Measurements from ENCODE around the gene MATR3. TPM values are rescaled to one million over a fixed set of nuclear protein-coding genes. Genes with fewer than 3 reads are reported as not detected.

MATR3 gene
- total RNA-seq, 1 experiment from 2014 or later = 368 TPM

GRCh38 chr5:139272471-139273321 lies 20.8 kb upstream of the MATR3 start:
- DNase-seq (ENCODE audit: low spot score) = peak; percentile 85

DNA sequence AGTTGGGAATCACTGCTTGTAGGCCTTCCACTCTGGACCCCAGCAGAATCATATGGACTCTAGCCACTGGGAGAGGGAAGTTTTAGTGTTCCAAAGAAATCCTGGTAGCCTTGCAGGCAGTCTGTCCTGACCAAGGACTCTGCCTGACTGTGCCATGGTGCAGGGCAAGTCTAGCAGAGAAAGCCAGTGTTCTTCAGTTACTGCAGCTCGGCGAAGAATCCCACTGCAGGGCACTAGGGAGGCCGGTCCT lies 20.3 kb upstream of the MATR3 start:
- no peak for DNase-seq (ENCODE audit: low spot score)

DNA sequence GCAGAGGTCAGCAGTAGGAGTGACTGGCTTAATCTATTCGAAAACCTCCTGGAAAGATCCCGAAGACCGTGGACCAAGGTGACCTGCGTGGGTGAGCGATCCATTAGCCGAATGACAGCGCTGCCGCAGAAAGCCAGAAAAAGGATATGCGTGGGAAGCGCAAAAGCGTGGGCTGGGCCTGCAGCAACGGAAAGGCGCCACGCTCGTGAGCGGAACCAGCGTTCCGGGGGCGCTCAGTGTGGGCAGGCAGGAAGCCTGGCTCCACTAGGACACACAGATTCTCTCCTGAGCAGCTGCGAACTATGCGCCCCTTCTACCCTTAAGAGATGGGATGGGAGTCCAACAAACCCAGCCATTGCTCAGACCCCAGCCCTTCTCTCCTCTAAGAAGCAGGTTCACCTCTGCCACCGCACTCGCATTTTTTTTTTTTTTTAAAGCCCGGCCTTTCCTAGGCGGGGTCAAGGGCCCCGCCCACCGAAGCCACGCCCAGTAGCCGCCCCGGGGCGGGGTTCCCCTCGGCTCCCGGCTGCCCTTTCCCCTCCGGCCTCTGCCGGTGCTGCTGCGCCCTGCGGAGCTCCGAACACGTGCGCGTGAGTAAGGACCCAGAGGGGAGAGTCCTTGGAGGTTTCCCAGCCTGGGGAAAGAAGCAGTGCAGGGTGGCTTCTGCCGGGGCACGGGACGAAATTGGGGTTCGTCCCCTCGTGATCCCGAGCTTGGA lies 19.8 kb upstream of the MATR3 start:
- DNase-seq (ENCODE audit: low spot score) = peak; percentile 80

DNA sequence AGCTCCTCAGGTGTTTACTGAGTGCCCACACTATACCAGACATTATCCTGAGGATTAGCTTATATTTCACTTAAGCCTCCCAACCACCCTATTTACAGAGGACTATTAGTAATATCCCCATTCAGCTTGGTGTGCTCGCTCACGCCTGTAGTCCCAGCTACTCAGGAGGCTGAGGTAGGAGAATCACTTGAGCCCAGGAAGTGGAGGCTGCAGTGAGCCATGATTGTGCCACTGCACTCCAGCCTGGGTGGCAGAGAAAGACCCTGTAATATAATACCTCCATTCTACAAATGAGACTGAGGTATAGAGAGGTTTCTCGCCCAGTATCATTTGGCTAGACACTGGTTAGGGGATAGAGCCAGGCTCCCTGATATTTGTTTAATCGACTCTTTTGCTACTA lies 18.0 kb upstream of the MATR3 start:
- DNase-seq (ENCODE audit: low spot score) = no peak

DNA sequence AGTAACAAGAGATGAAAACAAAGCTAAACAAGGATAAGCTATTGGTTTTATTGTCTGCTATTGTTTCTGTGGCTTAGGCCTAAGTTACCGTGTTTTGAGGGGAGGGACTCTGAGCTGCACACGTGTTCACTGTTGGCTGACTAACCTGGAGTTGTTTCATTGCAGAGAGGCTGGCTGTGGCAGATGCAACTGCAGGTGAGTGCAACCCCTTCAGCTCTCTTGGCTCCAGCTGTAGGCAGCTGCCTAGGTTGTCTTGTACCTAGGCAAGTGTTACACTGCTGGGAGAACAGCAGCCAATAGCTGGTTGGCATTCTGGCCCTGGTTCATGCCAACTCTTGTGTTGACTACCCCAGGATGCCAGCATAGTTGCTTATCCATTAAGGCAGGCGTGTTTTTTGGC lies 17.6 kb upstream of the MATR3 start:
- DNase-seq (ENCODE audit: low spot score) = no peak

DNA sequence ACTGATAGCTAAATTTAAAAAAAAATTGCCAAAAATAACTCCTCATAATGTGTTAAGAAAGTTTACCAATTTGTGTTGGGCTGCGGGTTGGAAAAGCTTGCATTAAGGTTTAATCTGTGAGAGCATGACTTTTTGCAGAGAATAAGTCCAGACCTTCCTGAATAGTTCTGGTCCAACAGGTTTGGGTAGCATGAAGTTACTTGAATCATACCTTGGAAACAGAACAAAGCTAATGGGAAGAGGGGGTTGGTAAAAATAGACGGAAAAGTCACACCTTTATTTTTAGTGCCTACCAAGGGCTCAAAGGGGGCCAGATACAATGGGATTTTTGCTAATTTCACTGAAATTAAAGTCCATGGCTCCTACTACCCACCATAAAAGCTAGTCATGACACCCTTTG lies 17.1 kb upstream of the MATR3 start:
- DNase-seq (ENCODE audit: low spot score) = no peak

DNA sequence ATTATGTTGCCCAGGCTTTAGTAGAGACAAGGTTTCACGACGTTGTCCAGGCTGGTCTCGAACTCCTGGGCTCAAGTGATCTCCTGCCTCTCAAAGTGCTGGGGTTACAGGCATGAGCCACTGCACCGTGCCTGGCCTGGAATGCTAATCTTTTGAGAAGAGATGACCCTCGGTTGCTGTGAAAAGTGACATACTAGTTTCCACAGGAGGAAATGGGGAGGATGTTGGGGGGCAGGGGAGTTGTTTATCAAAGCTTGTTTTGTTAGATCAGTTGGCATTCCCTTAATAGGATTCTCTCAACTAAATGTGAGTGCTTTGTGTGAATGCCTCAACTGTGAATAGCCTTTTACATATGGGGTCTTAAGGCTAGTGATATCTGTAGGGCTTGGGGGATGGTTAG lies 16.4 kb upstream of the MATR3 start:
- no peak for DNase-seq (ENCODE audit: low spot score)

- DNase-seq (ENCODE audit: low spot score) = no peak
These were observed 14.8 kb upstream of the MATR3 start for GRCh38 chr5:139278540-139279274.

- no peak for DNase-seq (ENCODE audit: low spot score)
These were observed 11.4 kb upstream of the MATR3 start for GRCh38 chr5:139282197-139282557.

- DNase-seq (ENCODE audit: low spot score) = no peak
These were observed 10.0 kb upstream of the MATR3 start for GRCh38 chr5:139283252-139284166.

DNA sequence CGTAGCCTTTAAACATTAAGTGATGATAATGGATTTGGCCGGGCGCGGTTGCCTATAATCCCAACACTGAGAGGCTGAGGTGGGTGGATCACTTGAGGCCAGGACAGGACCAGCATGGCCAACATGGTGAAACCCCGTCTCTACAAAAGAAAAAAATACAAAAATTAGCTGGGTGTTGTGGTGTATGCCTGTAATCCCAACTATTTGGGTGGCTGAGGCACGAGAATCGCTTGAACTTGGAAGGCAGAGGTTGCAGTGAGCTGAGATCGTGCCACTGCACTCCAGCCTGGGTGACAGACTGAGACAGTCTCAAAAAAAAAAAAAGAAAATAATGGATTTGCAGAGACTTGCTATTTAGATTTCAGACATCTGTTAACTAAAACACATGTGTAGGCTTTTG lies 9.2 kb upstream of the MATR3 start:
- DNase-seq (ENCODE audit: low spot score) = no peak

DNA sequence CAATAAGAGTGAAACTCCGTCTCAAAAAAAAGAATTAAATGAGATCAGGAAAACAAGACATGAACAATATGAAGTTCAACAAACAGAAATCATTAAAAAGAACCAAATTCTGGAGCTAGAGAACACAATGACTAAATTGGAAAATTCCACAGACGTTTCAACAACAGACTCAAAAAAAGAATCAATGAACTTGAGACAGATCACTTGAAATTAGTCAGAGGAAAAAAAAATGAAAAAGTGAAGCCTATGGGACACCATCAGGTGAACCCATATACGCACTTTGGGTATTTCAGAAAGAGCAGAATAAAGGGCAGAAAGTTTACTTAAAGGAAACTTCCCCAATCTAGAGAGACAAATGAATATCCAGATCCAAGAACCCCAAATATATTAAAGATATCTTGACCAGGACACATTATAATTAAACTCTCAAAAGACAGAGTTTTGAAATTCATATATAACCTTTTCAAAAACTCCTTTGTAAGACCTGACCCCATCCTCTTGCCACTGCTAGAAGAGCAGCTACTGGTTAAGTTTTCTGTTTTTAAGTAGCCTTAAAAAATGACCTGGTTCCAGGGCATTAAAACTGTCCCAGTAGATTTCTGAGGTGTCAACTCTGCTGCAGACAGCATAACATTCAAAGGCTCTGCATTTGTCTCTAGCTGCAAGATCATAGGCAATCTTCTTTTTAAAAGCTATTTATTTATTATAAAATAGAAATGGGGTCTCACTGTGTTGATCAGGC lies 7.7 kb upstream of the MATR3 start:
- DNase-seq (ENCODE audit: low spot score) = no peak

- DNase-seq (ENCODE audit: low spot score) = no peak
These were observed 5.5 kb upstream of the MATR3 start for GRCh38 chr5:139287890-139288635.

GRCh38 chr5:139291051-139291450 lies 2.5 kb upstream of the MATR3 start:
- DNase-seq (ENCODE audit: low spot score) = no peak

DNA sequence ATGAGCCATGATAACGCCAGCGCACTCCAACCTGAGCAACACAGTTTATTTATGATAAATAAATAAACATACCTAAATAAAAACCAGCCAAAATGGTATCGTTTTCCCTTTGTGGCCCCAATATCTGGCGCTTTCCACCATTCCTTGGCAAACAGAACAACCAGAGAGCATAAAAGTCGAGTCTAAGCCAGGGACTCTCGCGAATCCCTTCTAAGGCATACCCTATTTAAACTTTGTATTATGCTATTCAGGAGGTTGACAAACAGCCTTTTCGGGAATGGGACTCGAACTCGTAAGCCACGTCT lies 386 bp upstream of the MATR3 start:
- no peak for DNase-seq (ENCODE audit: low spot score)

GRCh38 chr5:139294374-139295165 lies 1.0 kb downstream of the MATR3 start:
- DNase-seq (ENCODE audit: low spot score) = peak; percentile 70

DNA sequence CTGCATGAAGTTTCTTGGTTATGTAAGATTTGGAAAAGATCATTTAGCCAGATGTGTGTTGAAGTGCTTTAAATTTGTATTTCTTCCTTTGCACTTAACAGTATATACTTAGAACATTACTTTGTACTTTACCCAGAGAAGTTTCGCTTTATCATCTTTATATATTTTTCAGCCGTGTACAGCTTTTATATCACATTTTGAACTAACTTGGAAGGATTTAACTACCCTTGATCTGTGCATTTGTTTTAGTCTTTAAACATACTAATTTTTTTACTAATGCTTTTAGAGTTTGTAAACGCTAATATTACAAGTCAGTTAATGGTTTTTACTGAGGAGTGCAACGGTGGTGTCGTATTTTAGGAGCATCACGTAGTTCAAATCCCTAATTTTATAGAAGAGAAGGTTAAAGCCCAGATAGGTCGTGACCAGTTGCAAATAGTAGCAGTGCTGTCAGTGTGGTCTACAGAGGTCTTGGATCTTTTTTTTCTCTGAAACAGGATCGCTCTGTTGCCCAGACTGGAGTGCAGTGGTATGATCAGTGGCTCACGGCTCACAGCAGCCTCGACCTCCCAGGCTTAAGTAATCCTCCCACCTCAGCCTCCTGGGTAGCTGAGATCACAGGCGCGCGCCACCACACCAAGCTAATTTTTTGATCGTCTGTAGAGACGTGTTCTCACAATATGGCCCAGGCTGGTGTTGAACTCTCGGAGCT lies 2.0 kb downstream of the MATR3 start:
- no peak for DNase-seq (ENCODE audit: low spot score)

DNA sequence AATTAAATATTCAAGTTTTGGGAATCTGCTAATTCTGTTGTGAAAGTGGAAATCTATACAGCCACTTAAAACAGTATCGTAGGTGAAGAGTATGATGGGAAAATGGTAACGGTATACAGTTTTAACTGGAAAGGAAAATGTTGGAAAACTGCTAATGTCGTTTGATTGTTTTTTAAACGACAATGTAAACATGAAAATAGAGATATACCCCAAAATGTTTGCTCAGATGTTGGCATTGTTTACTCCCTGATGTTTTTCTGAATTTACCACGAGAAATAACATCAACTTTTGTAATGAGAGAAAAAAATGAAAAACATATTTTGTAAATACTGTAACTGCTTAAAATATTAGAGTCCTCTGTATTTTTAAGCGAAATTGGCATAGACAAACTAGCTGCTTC lies 2.7 kb downstream of the MATR3 start:
- no peak for DNase-seq (ENCODE audit: low spot score)

DNA sequence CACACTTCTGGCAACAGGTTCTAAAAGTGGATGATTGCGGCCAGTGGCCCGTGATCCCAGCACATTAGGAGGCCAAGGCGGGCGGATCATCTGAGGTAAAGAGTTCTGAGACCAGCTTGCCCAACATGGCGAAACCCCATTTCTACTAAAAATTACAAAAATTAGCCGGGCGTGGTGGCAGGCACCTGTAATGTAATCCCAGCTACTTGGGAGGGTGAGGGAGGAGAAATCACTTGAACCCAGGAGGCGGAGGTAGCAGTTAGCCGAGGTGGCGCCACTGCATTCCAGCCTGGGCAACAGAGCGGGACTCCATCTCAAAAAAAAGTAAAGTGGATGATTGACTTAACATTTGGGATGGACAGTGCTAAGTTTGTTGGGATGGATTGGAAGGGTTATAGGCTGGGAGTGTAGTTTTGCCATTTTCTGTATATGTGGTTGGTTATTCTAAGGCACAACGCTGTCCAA lies 3.4 kb downstream of the MATR3 start:
- DNase-seq (ENCODE audit: low spot score) = no peak
